OCI-LY7 (cell line): ENCODE measurements around the gene SNX17. TPM values are rescaled to one million over a fixed set of nuclear protein-coding genes. Genes with fewer than 3 reads are reported as not detected.

Experiments
- BruUV-seq: library from RNA; stranded (reverse); fragments of 400-500 nt; replicated peaks from 2 replicates; lab custom pipeline; 2021; lab: Mats Ljungman, UMichigan
- CTCF ChIA-PET: fragments of 300-600 bp; sonication (Branson Sonifier 250); formaldehyde crosslinking; loops from one replicate; lab custom pipeline; 2022; ENCODE audit warnings: antibody characterized with exemption; ENCODE audit not compliant: unreplicated experiment; lab: Charles Lee
- POLR2A ChIA-PET: fragments of 300-600 bp; sonication (Branson Sonifier 250); formaldehyde crosslinking; loops from one replicate; lab custom pipeline; 2022; ENCODE audit warnings: antibody characterized with exemption; lab: Charles Lee
- DNase-seq: peaks from one replicate; pipeline ENCODE4 v3.0.0-alpha.2; 2015; ENCODE audit warnings: low spot score
- H2AFZ ChIP-seq: fragments of 200-600 bp; sonication (generic), shearing (Covaris generic); 2 replicates; pipeline ENCODE4 v1.6.1; 2014; ENCODE audit warnings: mild to moderate bottlenecking, antibody characterized with exemption, low read length, moderate library complexity
- H3K27ac ChIP-seq: fragments of 200-600 bp; sonication (generic); 2 replicates; pipeline ENCODE4 v1.5.1; 2014; ENCODE audit warnings: mixed run types, low read depth, mild to moderate bottlenecking, moderate library complexity, low read length, inconsistent platforms; ENCODE audit not compliant: poor library complexity, severe bottlenecking
- H3K36me3 ChIP-seq: fragments of 200-600 bp; sonication (generic); 2 replicates; pipeline ENCODE4 v1.6.1; 2014; ENCODE audit warnings: mild to moderate bottlenecking, antibody characterized with exemption, low read length, moderate library complexity, mixed read lengths; ENCODE audit not compliant: insufficient read depth
- H3K4me1 ChIP-seq: fragments of 200-600 bp; sonication (generic); 2 replicates; pipeline ENCODE4 v1.5.1; 2014; ENCODE audit warnings: mild to moderate bottlenecking, low read length; ENCODE audit not compliant: insufficient read depth, poor library complexity, severe bottlenecking
- H3K4me2 ChIP-seq: fragments of 200-600 bp; sonication (generic); 2 replicates; pipeline ENCODE4 v1.6.1; 2014; ENCODE audit warnings: mild to moderate bottlenecking, low read length
- H3K4me3 ChIP-seq: fragments of 200-600 bp; sonication (generic); 2 replicates; pipeline ENCODE4 v1.5.1; 2014; ENCODE audit warnings: mild to moderate bottlenecking, low read depth, low read length; ENCODE audit not compliant: poor library complexity, severe bottlenecking
- H3K79me2 ChIP-seq: fragments of 200-600 bp; sonication (generic); 2 replicates; pipeline ENCODE4 v1.6.1; 2016; ENCODE audit warnings: low read depth, mild to moderate bottlenecking, low read length, moderate library complexity, mixed read lengths; ENCODE audit not compliant: insufficient read depth
- H3K9me2 ChIP-seq: fragments of 200-600 bp; sonication (generic); 2 replicates; pipeline ENCODE4 v1.6.1; 2016; ENCODE audit warnings: mild to moderate bottlenecking, low read length, mixed read lengths; ENCODE audit not compliant: insufficient read depth
- H3K9me3 ChIP-seq: fragments of 200-600 bp; sonication (generic); 2 replicates; pipeline ENCODE4 v1.6.1; 2014; ENCODE audit warnings: mild to moderate bottlenecking, mixed run types, low read length, mixed read lengths
- H4K20me1 ChIP-seq: fragments of 200-600 bp; sonication (generic); 2 replicates; pipeline ENCODE4 v1.6.1; 2014; ENCODE audit warnings: mild to moderate bottlenecking, antibody characterized with exemption, low read length, moderate library complexity, mixed read lengths; ENCODE audit not compliant: insufficient read depth
- EZH2phosphoT487 ChIP-seq: fragments of 200-600 bp; sonication (generic); IDR thresholded peaks from 2 replicates; pipeline ENCODE4 v1.6.1; 2018; ENCODE audit warnings: low read depth, borderline replicate concordance, mild to moderate bottlenecking, mixed run types, antibody characterized with exemption, low read length, moderate library complexity, mixed read lengths
- intact Hi-C: fragments of 100-400 bp; cut with micrococcal nuclease; formaldehyde crosslinking; loops from one replicate; pipeline ENCODE4 v1.10.0; 2022; ENCODE audit not compliant: unreplicated experiment
- total RNA-seq, 2 experiments: library from RNA; depleted of rRNA in 1 of 2; stranded (reverse); fragments of >200 nt in 1 of 2; shearing (Covaris generic) in 1 of 2; gene quantifications; 2 replicates each; pipeline ENCODE4 v1.2.3, GENCODE V29; 2014 to 2022
- TF ChIP-seq, protein P1 (sequence below): fragments of 200-600 bp; sonication (generic); conservative IDR thresholded peaks from 2 replicates; pipeline ENCODE4 v1.5.1; 2014; ENCODE audit warnings: mild to moderate bottlenecking, antibody characterized with exemption, low read length, moderate library complexity, mixed read lengths

SNX17 gene
- total RNA-seq, 2 experiments from 2014 or later, result 63.1 to 97.4 TPM

DNA sequence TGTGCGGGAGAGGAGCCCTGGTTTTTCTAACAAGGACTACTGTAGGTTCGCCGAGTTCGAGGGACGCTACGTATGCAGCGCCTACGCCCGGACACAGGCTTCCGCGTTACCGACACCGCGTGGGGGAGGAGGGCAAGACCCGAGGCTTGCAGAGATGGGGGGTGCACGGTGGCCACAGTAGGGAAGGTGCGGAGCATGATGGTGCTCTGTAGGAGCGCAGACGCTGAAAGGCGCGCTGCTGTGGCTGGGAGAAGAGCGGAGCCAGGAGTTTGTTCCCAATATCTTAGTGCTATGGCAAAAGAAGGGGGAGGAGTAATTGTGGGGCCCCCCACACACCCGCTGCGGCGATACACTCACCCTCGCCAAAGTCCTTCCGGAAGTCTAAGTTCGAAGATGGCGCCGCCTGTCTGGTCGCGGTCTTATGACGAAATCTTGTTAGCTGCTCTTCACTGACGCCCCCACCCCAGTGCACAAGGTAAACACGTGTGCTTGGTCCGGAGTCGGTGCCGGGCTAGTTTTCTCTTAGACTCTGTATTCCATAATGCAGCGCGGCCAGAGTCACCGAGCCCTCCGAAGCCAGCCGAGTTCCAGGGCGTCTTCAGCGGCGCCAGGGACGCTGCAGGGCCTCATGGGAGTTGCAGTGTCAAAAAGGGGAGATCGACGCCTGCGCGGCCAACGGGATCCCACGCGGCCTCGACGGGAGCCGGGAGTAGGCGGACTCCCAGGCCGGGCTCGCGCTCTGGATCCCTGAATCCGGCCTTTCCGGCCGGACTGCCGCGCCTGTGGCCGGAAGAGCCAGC lies 13.8 kb upstream of the SNX17 start, which contains the start of gene GTF3C2:
Gene GTF3C2, minus strand, starts transcription at position 383 of the 800 bp plus-strand sequence. CDS start 13,210 bp downstream, outside the sequence.
- CTCF ChIA-PET, result interaction anchor here (1.2 kb wide), 1 partner anchor 38 kb away, joined by 3 read pairs; no protein-coding TSS in a partner anchor
- no TSS peak for BruUV-seq
- H3K36me3 ChIP-seq, result peaks cover 19% of the 10 kb centered on the region
- H3K4me3 ChIP-seq, result peak within 1 kb of the TSS; percentile 77
- H3K4me1 ChIP-seq, result peaks cover 29% of the 10 kb centered on the region
- TF ChIP-seq, protein P1, sequence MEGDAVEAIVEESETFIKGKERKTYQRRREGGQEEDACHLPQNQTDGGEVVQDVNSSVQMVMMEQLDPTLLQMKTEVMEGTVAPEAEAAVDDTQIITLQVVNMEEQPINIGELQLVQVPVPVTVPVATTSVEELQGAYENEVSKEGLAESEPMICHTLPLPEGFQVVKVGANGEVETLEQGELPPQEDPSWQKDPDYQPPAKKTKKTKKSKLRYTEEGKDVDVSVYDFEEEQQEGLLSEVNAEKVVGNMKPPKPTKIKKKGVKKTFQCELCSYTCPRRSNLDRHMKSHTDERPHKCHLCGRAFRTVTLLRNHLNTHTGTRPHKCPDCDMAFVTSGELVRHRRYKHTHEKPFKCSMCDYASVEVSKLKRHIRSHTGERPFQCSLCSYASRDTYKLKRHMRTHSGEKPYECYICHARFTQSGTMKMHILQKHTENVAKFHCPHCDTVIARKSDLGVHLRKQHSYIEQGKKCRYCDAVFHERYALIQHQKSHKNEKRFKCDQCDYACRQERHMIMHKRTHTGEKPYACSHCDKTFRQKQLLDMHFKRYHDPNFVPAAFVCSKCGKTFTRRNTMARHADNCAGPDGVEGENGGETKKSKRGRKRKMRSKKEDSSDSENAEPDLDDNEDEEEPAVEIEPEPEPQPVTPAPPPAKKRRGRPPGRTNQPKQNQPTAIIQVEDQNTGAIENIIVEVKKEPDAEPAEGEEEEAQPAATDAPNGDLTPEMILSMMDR, result no peak
- no peak for TF ChIP-seq EZH2phosphoT487
- peak; percentile 99 for DNase-seq
- H3K27ac ChIP-seq, result peak within 1 kb of the TSS; percentile 88
- intact Hi-C loops, result loop anchor here (1.0 to 5.0 kb wide), 4 partner anchors 14 to 306 kb away; partner anchors contain the start of genes AGBL5, ATRAID, EIF2B4 and MPV17
- no peaks in the 10 kb centered on the region for H3K9me3 ChIP-seq
- no peaks in the 10 kb centered on the region for H3K9me2 ChIP-seq
- peak within 1 kb of the TSS; percentile 97 for H3K4me2 ChIP-seq
- H3K79me2 ChIP-seq, result peaks cover 66% of the 10 kb centered on the region
- H4K20me1 ChIP-seq, result 0 out of 2 replicates have a peak, but pooled peaks cover 4% of the 10 kb centered on the region
- POLR2A ChIA-PET, result interaction anchor here (0.6 to 1.9 kb wide), 6 partner anchors 13 to 271 kb away, joined by 3 to 10 read pairs (median 4); partner anchors contain the start of gene EIF2B4
- peak within 1 kb of the TSS; percentile 77 for H2AFZ ChIP-seq

GRCh38 chr2:27362678-27363420 lies 7.6 kb upstream of the SNX17 start:
- peaks cover 72% of the 10 kb centered on the region for H3K36me3 ChIP-seq
- no peak overlapping the region for H3K4me3 ChIP-seq
- no peak overlapping the region for H3K4me2 ChIP-seq
- CTCF ChIA-PET, result no interaction called here
- POLR2A ChIA-PET, result interaction anchor here (1.3 to 1.6 kb wide), 2 partner anchors 9 to 12 kb away, joined by 4 to 6 read pairs; no protein-coding TSS in a partner anchor
- peaks cover 14% of the 10 kb centered on the region for H3K79me2 ChIP-seq
- no peaks in the 10 kb centered on the region for H3K9me3 ChIP-seq
- TF ChIP-seq EZH2phosphoT487, result no peak
- TF ChIP-seq, protein P1, result no peak
- H4K20me1 ChIP-seq, result no peaks in the 10 kb centered on the region
- H3K4me1 ChIP-seq, result peaks cover 8% of the 10 kb centered on the region
- BruUV-seq, result no TSS peak
- no peak overlapping the region for H3K27ac ChIP-seq
- DNase-seq, result no peak
- intact Hi-C loops, result no loop called here
- H2AFZ ChIP-seq, result no peak overlapping the region
- no peaks in the 10 kb centered on the region for H3K9me2 ChIP-seq
